Measurements from ENCODE around the gene PSME3IP1. TPM values are rescaled to one million over a fixed set of nuclear protein-coding genes. Genes with fewer than 3 reads are reported as not detected.
"Not testable (repeated sequence)": the region's sequence is repeated elsewhere in the genome, so short reads cannot be mapped to it uniquely, and the experiment has no call there.

The PSME3IP1 gene
- total RNA-seq, 1 experiment from 2014 or later, result 98.4 TPM

DNA sequence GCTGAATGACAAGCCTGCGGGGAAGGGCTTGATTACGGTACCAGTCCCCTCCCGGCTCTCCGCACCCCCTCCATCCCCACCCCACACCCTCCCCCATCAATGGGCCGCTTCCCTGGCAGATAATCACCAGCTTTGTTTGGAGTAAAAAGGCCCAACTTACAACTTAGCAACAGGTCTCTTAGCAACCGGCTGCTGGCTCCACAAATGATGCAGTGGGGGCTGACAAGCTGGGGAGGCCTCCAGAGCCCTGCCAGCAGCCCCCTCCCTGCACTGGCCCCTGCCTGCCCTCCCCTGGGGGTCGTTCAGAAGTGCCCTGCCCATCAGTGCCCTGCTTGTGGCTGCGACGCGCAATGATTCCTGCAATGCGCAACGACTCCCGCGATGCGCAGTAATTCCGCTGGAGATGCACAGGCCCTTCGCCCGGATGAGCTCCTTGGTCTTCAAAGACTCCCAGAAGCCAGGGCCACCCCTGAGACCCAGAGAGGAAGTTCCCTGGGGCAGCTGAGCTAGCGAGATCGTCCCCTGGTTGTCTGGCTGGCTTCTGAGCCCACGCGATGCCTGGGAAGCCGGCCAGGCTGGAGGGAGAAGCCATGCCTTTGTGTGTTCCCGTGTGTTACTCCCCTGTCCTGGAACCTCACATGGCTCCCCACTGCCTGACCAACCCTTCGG is 70.2 kb downstream of the PSME3IP1 start:
- Histone ChIP-seq H3K9me3 (ENCODE audit: low read length) (no peaks in the 10 kb centered on the region), H3K4me2 (ENCODE audit: low read depth, low read length, poor library complexity, severe bottlenecking) (no peak overlapping the region), H3K27me3 (ENCODE audit: low read length) (no peaks in the 10 kb centered on the region), H3K79me2 (ENCODE audit: low read length) (no peaks in the 10 kb centered on the region), H3K9ac (ENCODE audit: low read length) (no peak overlapping the region), H3K4me3 (ENCODE audit: low read length) (no peak overlapping the region), H3K9me2 (replicated peaks; ENCODE audit: insufficient read depth, low read length) (no peaks in the 10 kb centered on the region), H3K27ac (ENCODE audit: low read length) (no peak overlapping the region), H2AFZ (ENCODE audit: low read length) (no peak overlapping the region), H3K4me1 (ENCODE audit: low read length) (peaks cover 7% of the 10 kb centered on the region), H3K36me3 (ENCODE audit: insufficient read depth, low read length) (no peaks in the 10 kb centered on the region), H4K20me1 (ENCODE audit: insufficient read depth, low read depth, low read length) (0 out of 2 replicates have a peak, but pooled peaks cover 4% of the 10 kb centered on the region)
- DNase-seq, result no peak

DNA sequence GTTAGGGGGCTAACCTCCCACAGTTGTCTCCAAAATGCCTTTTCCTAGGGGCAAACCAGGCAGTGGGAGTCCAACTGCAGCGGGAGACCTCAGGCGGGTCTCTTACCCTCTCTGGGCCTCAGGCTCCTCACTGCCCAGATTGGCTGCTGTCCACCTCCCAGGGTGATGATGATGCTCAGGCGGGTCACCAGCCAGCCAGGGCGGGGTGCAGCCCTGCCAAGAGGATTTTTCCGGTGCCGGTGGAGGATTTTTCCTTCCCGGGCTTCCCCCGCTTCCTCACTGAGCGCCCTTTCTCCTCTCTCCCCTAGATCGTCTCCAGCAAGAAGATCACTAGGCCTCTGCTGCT is 70.7 kb downstream of the PSME3IP1 start:
- DNase-seq, result no peak
- H2AFZ ChIP-seq (ENCODE audit: low read length), result no peak overlapping the region
- H3K9me3 ChIP-seq (ENCODE audit: low read length), result no peaks in the 10 kb centered on the region
- no peak overlapping the region for H3K4me3 ChIP-seq (ENCODE audit: low read length)
- no peaks in the 10 kb centered on the region for H3K79me2 ChIP-seq (ENCODE audit: low read length)
- H3K4me1 ChIP-seq (ENCODE audit: low read length), result peaks cover 7% of the 10 kb centered on the region
- no peak overlapping the region for H3K27ac ChIP-seq (ENCODE audit: low read length)
- H3K4me2 ChIP-seq (ENCODE audit: low read depth, low read length, poor library complexity, severe bottlenecking), result no peak overlapping the region
- no peaks in the 10 kb centered on the region for H3K9me2 ChIP-seq (replicated peaks; ENCODE audit: insufficient read depth, low read length)
- no peak overlapping the region for H3K9ac ChIP-seq (ENCODE audit: low read length)
- no peaks in the 10 kb centered on the region for H3K36me3 ChIP-seq (ENCODE audit: insufficient read depth, low read length)
- 0 out of 2 replicates have a peak, but pooled peaks cover 4% of the 10 kb centered on the region for H4K20me1 ChIP-seq (ENCODE audit: insufficient read depth, low read depth, low read length)
- H3K27me3 ChIP-seq (ENCODE audit: low read length), result no peaks in the 10 kb centered on the region

DNA sequence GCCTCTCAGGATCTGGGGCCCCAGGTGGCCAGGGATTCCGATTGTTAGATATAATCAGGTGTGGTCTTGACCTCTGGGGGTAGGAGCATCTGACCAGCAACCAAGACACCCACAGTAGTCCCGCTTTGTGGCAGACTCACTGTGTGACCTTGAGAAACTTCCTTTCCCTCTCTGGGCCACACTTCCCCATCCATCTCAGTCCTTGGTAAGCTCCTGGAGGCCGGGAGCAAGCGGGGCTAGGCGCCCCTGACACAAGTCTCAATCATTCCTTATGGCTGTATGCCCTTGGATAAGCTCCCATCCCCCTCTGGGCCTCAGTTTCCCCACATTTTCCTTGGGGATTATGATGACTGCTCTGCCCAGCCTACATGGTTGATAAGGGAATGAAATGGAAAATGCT is 72.2 kb downstream of the PSME3IP1 start:
- Histone ChIP-seq H3K9ac (ENCODE audit: low read length) (no peak overlapping the region), H3K27ac (ENCODE audit: low read length) (no peak overlapping the region), H3K36me3 (ENCODE audit: insufficient read depth, low read length) (no peaks in the 10 kb centered on the region), H2AFZ (ENCODE audit: low read length) (no peak overlapping the region), H3K4me2 (ENCODE audit: low read depth, low read length, poor library complexity, severe bottlenecking) (no peak overlapping the region), H3K79me2 (ENCODE audit: low read length) (no peaks in the 10 kb centered on the region), H3K4me3 (ENCODE audit: low read length) (no peak overlapping the region), H3K4me1 (ENCODE audit: low read length) (peaks cover 7% of the 10 kb centered on the region), H3K9me3 (ENCODE audit: low read length) (no peaks in the 10 kb centered on the region), H3K27me3 (ENCODE audit: low read length) (no peaks in the 10 kb centered on the region), H4K20me1 (ENCODE audit: insufficient read depth, low read depth, low read length) (0 out of 2 replicates have a peak, but pooled peaks cover 4% of the 10 kb centered on the region), H3K9me2 (replicated peaks; ENCODE audit: insufficient read depth, low read length) (no peaks in the 10 kb centered on the region)
- DNase-seq, result no peak

DNA sequence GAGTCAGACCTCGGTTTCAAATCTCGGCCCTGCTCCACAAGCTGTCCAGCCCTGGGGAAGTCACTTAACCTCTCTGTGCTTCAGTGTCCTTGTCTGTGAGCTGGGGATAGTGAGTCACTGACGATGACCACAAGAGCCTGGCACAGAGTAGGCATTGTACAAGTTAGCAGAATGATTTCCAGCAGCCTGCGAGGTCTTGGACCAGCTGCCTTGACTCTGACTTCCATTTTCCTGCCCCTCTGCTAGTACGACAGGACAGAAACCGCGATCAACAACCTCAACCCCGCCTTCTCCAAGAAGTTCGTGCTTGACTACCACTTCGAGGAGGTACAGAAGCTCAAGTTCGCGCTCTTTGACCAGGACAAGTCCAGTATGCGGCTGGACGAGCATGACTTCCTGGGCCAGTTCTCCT is 72.8 kb downstream of the PSME3IP1 start:
- Histone ChIP-seq H3K36me3 (ENCODE audit: insufficient read depth, low read length) (no peaks in the 10 kb centered on the region), H3K4me2 (ENCODE audit: low read depth, low read length, poor library complexity, severe bottlenecking) (no peak overlapping the region), H3K79me2 (ENCODE audit: low read length) (no peaks in the 10 kb centered on the region), H2AFZ (ENCODE audit: low read length) (no peak overlapping the region), H3K9me3 (ENCODE audit: low read length) (no peaks in the 10 kb centered on the region), H3K4me1 (ENCODE audit: low read length) (peaks cover 7% of the 10 kb centered on the region), H3K27ac (ENCODE audit: low read length) (no peak overlapping the region), H4K20me1 (ENCODE audit: insufficient read depth, low read depth, low read length) (0 out of 2 replicates have a peak, but pooled peaks cover 4% of the 10 kb centered on the region), H3K9ac (ENCODE audit: low read length) (no peak overlapping the region), H3K27me3 (ENCODE audit: low read length) (no peaks in the 10 kb centered on the region), H3K4me3 (ENCODE audit: low read length) (no peak overlapping the region), H3K9me2 (replicated peaks; ENCODE audit: insufficient read depth, low read length) (no peaks in the 10 kb centered on the region)
- no peak for DNase-seq

DNA sequence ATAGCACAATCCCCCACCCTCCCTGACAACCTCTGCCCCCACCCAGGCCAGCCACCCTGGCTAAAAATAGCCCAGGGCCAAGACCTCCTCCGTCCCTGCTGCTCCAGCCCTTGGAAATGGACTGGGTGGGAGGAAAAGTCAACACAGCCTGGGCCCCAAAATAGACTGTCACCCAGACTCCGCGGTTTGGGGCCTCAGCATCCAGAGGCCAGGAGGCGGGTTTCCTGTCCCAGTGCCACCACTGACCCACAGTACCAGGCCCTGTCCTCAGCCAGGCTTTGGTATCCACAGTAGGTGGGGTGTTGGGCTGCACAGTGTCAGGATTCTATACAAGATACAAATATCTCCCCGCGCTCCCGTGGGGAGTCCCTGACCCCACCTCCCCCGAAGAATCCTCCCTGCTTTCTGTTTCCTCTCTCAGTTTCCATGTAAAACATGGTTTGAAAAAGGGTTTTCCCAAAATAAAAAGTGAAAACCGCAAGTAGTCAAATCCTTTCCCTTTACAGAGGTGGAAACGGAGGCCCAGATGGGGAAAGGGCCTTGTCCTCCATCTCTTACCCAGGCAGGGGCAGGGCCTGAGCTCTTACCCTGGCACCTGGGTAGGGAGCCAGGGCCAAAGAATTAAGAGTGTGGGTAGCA is 73.3 kb downstream of the PSME3IP1 start:
- Histone ChIP-seq H3K36me3 (ENCODE audit: insufficient read depth, low read length) (no peaks in the 10 kb centered on the region), H3K4me2 (ENCODE audit: low read depth, low read length, poor library complexity, severe bottlenecking) (no peak overlapping the region), H4K20me1 (ENCODE audit: insufficient read depth, low read depth, low read length) (0 out of 2 replicates have a peak, but pooled peaks cover 4% of the 10 kb centered on the region), H3K9me3 (ENCODE audit: low read length) (no peaks in the 10 kb centered on the region), H2AFZ (ENCODE audit: low read length) (no peak overlapping the region), H3K4me3 (ENCODE audit: low read length) (no peak overlapping the region), H3K79me2 (ENCODE audit: low read length) (no peaks in the 10 kb centered on the region), H3K27ac (ENCODE audit: low read length) (no peak overlapping the region), H3K4me1 (ENCODE audit: low read length) (peaks cover 8% of the 10 kb centered on the region), H3K9me2 (replicated peaks; ENCODE audit: insufficient read depth, low read length) (no peaks in the 10 kb centered on the region), H3K9ac (ENCODE audit: low read length) (no peak overlapping the region), H3K27me3 (ENCODE audit: low read length) (no peaks in the 10 kb centered on the region)
- no peak for DNase-seq

DNA sequence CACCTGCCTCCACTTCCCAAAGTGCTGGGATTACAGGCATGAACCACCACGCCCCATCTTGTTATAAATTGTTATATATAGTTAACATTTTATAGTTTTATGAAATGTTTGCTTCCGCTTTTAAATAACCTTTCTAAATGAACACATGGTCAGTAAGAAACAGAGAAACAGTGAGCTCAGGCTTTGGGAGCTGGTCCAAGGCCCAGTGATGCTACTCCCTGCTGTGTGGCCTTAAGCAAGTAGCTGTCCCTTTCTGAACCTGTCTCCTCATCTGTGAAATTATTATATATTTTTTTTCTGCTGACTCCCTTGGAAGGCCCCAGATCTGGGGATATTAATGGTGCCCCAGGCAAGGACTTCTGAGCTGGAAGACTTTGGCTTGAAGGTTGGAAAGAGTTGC is 74.4 kb downstream of the PSME3IP1 start:
- no peak overlapping the region for H3K4me3 ChIP-seq (ENCODE audit: low read length)
- peaks cover 14% of the 10 kb centered on the region for H3K4me1 ChIP-seq (ENCODE audit: low read length)
- no peaks in the 10 kb centered on the region for H3K9me2 ChIP-seq (replicated peaks; ENCODE audit: insufficient read depth, low read length)
- no peak for DNase-seq
- no peak overlapping the region for H2AFZ ChIP-seq (ENCODE audit: low read length)
- H4K20me1 ChIP-seq (ENCODE audit: insufficient read depth, low read depth, low read length), result 0 out of 2 replicates have a peak, but pooled peaks cover 4% of the 10 kb centered on the region
- no peaks in the 10 kb centered on the region for H3K36me3 ChIP-seq (ENCODE audit: insufficient read depth, low read length)
- H3K4me2 ChIP-seq (ENCODE audit: low read depth, low read length, poor library complexity, severe bottlenecking), result no peak overlapping the region
- H3K9me3 ChIP-seq (ENCODE audit: low read length), result no peaks in the 10 kb centered on the region
- H3K27me3 ChIP-seq (ENCODE audit: low read length), result no peaks in the 10 kb centered on the region
- H3K27ac ChIP-seq (ENCODE audit: low read length), result no peak overlapping the region
- H3K9ac ChIP-seq (ENCODE audit: low read length), result no peak overlapping the region
- no peaks in the 10 kb centered on the region for H3K79me2 ChIP-seq (ENCODE audit: low read length)

DNA sequence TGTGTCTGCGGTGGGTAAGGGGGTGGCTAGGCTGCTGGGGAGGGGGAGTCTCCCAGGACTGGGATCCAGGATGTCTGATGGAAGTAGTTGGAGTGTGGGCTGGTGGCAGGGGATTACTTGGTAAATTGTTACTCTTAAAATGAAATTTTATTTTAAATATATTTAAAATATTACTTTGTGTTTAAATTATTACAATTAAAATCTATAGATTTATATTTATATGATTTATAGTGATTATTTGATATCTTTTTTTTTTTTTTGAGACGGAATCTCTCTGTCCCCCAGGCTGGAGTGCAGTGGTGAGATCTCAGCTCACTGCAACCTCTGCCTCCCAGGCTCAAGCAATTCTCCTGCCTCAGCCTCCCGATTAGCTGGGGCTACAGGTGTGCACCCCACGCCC is 74.9 kb downstream of the PSME3IP1 start:
- H3K4me3 ChIP-seq (ENCODE audit: low read length), result no peak overlapping the region
- no peak overlapping the region for H3K27ac ChIP-seq (ENCODE audit: low read length)
- H2AFZ ChIP-seq (ENCODE audit: low read length), result no peak overlapping the region
- no peaks in the 10 kb centered on the region for H3K27me3 ChIP-seq (ENCODE audit: low read length)
- no peaks in the 10 kb centered on the region for H3K9me2 ChIP-seq (replicated peaks; ENCODE audit: insufficient read depth, low read length)
- H3K9ac ChIP-seq (ENCODE audit: low read length), result no peak overlapping the region
- H4K20me1 ChIP-seq (ENCODE audit: insufficient read depth, low read depth, low read length), result 0 out of 2 replicates have a peak, but pooled peaks cover 4% of the 10 kb centered on the region
- H3K4me2 ChIP-seq (ENCODE audit: low read depth, low read length, poor library complexity, severe bottlenecking), result no peak overlapping the region
- no peak for DNase-seq
- no peaks in the 10 kb centered on the region for H3K36me3 ChIP-seq (ENCODE audit: insufficient read depth, low read length)
- H3K79me2 ChIP-seq (ENCODE audit: low read length), result no peaks in the 10 kb centered on the region
- H3K4me1 ChIP-seq (ENCODE audit: low read length), result peaks cover 14% of the 10 kb centered on the region
- no peaks in the 10 kb centered on the region for H3K9me3 ChIP-seq (ENCODE audit: low read length)

DNA sequence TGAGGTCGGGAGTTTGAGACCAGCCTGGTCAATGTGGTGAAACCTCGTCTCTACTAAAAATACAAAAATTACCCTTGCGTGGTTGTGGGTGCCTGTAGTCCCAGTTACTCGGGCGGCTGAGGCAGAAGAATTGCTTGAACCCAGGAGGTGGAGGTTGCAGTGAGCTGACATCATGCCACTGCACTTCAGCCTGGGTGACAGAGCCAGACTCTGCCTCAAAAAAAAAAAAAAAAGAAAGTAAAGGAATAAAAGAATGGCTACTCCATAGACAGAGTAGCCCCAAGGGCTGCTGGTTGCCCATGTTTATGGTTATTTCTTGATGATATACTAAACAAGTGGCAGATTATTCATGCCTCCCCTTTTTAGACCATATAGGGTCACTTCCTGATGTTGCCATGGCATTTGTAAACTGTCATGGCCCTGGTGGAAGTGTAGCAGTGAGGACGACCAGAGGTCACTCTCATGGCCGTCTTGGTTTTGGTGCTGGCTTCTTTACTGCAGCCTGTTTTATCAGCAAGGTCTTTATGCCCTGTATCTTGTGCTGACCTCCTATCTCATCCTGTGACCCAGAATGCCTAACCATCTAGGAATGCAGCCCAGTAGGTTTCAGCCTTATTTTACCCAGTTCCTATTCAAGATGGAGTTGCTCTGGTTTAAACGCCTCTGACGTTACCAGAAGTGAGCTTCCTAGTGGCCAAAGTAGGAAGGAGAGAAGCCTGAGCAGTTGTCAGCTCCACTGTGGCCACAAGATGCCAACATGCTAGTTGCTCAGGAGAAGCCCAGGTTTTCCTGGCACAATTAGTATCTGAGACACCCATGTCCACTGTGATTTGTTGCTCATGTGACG is 76.4 kb downstream of the PSME3IP1 start:
- not testable (repeated sequence) for H3K79me2 ChIP-seq (ENCODE audit: low read length); H3K9me2 ChIP-seq (replicated peaks; ENCODE audit: insufficient read depth, low read length); H3K36me3 ChIP-seq (ENCODE audit: insufficient read depth, low read length); H2AFZ ChIP-seq (ENCODE audit: low read length); H3K9me3 ChIP-seq (ENCODE audit: low read length); DNase-seq; H3K4me2 ChIP-seq (ENCODE audit: low read depth, low read length, poor library complexity, severe bottlenecking); H4K20me1 ChIP-seq (ENCODE audit: insufficient read depth, low read depth, low read length); H3K9ac ChIP-seq (ENCODE audit: low read length); H3K27ac ChIP-seq (ENCODE audit: low read length); H3K27me3 ChIP-seq (ENCODE audit: low read length); H3K4me3 ChIP-seq (ENCODE audit: low read length)
- peaks cover 13% of the 10 kb centered on the region for H3K4me1 ChIP-seq (ENCODE audit: low read length)

All from Karpas-422 (cell line).